GM18873 (cell line): ENCODE data around the gene MITF.

ENCODE experiments used
- ATAC-seq: cut with Tn5 transposase; IDR thresholded peaks from one replicate; pipeline ENCODE4 v1.9.1; 2021; ENCODE audit warnings: mild to moderate bottlenecking, moderate library complexity, moderate number of reproducible peaks; ENCODE audit not compliant: unreplicated experiment, low FRiP score

MITF gene

DNA sequence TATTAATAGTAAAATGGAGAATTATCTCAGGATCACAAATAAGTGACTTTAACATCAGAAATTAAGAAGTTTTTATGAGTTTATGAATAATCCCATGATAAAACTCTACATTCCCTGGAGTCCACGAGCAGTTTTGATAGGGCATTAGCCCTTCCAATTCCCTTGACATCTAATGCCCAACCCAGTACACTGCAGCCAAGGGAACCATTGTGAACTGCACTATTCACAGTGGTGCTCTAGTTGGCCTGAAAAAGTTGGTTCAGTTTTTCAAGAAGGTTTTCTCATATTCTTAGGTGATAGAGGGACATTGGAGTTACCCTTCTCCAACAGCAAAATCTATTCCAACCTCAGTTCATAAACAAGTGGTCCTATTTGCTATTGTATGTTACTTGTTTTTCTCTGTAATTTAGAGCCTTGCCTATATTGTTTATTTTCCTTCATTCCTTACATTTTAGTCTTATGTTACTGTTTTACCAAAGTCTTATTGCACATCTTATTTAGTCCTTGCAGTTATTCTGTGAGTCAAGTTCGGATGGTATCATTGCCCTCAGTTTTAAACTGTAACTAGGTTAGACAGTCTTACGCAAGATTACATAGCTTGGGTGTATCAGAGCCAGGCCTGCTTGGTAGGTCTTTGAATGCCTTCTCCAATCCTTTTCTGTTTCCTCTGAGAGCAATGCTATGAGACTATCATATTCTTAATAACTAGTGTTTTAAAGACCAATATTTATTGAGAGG, 202.3 kb downstream of the MITF start:
- no peak for ATAC-seq

DNA sequence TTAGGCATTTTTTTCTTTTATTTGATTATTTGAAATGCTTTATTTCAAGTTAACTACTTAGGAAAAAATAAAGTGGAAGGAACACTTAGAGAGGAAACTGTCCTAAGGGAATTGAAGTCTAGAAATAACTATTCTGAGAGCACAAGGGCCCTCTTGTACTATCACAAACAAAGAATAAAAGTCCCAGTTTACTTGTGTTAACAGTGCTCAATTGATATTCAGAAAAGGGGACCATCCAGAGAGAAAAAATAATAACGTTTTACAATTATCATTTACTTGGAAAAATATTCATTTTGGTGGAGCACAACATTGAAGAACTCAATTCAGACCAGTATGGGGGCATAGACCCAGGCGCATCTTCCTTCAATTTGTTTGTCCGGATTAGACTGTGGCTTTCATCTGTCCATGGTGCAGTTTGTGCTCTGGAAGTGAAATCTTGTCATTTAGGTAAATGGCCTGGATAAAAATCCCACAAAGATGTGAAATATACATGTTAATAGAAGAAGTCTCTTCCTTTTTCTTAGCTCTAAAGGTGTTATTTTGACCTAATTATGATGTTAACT, 205.7 kb downstream of the MITF start:
- no peak for ATAC-seq

DNA sequence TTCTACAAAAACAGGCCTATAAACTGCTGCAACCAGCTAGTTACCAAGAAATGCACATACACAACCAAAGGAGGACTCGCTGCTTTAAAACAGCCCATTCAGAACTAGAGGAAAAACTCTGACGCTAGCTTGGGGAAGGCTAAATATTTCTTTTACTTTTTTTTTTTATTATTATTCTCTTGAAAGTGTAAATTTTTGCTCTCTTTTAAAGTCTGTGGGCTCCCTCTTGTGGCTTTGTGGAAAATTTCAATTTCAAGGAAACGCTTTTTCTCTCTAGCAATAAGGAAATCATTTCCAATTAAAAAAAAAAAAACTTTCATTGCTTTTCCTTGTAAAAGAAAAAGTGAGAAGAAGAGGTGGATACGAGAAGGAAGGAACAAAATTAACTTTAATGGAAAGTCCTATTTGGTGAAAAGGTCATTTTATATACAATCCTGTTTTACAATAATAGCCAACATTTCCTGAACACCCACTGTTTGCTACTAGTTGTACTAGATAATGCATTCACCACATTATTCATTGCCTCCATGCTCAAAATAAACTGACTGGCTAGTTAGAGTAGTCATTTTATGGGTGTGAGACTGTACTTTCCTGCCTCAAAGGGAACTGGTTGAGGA, 209.1 kb downstream of the MITF start:
- no peak for ATAC-seq

DNA sequence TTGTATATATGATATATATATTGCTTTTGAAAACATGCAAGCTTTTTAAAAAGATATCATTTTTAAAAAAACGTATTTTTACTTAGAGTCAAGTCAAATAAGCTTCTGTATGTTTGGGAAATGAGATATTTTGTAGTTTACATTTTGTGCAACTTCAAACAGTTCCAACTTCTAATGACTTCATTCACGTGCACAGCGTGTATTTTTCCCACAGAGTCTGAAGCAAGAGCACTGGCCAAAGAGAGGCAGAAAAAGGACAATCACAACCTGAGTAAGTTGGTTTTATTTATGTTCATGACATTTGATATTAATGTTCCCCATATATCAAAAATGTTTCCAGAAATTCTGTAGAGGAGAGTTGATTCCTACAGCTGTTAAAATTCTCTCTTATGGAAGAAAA, 212.4 kb downstream of the MITF start:
- no peak for ATAC-seq

DNA sequence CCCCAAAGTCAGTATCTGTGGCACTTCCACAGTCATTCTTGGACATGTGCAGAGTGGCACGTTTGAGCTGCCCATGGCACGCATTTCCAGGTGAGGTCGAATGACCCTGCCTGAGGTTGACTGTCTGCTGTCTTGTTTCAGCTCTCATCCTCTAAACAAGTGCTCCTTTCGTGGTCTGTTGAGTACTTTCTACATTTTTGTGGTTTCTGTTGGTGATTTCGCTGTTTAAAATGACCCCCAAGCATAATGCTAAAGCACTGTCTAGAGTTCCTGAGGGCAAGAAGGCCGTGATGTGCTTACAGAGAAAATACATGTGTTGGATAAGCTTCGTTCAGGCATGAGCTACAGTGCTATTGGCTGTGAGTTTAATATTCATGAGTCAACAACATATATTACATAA, 220.3 kb downstream of the MITF start:
- ATAC-seq = no peak

DNA sequence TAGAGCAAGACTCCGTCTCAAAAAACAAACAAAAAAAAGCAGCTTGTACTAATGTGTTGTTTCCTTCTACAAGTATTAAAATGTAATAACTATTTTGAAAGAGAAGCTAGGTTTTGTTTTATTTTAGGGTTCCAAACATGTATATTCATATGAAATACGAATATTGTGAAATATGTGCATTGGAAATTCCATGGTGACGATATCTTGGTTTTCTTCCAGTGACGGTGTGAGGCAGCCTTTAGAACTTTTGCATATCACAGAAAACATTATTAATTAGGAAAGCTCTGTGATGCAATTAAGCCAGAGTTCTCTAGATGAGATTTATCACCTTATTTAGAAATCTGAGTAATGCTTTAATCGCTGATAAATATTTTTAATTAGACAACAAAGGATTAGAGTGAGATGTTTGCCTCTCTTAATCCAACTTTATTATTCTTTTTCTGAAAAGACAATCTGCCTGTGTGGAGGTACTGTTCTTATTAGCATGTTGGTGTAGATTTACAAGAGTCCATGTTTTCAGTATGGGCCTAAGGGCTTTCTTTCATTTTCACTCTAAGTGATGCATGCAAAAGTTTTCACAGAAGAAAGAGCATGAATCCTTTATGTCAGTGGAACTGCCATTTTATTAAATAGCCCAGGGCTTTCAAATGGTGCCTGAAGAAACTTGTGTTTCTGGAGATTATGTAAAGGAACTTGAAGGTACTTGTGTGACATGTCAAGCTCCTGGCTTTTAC, 222.6 kb downstream of the MITF start:
- no peak for ATAC-seq

DNA sequence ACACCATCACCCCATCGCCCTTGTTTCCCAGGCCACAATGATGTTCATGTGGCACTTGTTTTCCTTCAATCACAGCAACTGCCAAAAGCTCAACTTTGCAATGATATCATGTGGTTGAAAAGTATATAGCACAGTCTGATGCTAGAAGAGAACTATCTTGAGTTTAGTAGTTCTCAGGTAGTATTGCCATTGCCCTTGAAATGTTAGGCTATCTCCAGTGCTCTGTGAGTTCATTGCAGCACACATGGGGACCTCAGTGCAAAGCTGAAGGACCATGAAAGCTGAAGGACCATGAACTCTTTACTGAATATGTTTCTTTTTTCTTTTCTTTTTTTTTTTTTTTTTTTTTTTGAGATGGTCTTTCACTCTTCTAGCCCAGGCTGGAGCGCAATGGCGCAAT, 224.4 kb downstream of the MITF start:
- no peak for ATAC-seq

DNA sequence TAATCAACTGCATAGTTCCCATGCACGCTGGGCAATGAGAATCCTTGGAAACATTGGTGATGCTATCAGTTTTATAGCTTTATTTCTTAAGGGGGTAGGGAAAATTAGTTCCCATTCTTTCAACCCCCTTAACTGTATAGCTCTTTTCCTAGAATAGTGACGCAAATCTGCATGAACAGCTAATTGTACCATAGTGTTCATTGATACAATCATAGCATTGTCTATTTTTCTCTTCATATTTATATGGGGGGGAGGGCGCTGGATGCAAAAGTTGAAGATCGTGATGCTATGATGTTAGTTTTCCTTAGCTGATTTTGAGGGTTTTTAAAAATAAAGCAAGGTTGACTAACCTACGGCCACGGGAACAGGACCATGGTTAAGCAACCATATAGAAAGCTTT, 227.9 kb downstream of the MITF start:
- no peak for ATAC-seq

DNA sequence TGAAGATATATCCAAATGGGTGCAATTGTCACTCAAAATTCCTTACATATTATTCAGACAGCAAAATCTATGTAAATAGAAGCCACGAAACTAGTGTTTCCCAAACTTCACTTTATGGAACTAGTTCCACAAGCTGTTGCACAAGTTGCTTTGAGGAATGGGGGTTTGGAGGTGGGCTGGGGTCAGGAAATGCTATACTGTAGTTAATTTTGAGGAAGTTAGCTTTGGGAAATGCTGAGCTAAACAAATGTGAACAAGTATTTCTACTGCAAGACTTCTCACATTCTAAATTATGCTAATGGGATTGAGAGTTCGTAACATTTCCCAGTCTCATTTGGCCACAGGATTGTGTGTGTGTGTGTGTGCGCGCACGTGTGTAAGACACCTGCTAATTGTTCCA, 231.6 kb downstream of the MITF start:
- ATAC-seq = no peak

DNA sequence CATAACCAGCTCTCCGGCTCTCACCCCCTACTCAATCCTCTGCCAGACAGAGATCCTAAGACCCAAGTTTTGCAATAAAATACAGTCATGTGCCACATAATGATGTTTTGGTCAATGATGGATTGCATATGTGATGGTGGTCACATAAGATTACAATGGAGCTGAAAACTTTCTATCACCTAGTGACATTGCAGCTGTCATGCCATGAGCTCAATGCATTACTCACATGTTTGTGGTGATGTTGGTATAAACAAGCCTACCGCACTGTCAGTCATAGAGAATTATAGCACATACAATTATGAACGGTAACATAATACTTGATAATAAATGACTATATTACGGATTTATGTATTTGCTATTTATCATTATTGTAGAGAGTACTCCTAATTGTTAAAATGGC, 233.4 kb downstream of the MITF start:
- no peak for ATAC-seq

DNA sequence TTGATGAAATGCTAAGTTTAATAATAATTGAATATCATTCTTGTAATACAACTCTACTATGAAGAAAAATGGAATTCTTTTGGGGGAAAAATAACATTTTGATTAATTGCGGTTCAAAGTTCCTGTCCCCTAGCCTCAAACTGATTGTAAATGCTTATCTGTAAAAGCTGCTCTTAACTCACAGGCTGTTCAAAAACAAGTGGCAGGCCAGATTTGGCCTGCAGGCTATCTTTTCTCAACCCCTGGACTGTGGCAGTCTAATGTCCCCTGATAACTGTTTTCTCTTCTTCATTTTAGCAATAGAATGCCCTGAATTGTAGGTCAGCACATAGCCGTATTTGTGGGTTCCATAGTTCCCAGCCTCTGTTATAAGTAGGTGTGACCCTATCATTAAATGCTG, 236.8 kb downstream of the MITF start:
- ATAC-seq = no peak

DNA sequence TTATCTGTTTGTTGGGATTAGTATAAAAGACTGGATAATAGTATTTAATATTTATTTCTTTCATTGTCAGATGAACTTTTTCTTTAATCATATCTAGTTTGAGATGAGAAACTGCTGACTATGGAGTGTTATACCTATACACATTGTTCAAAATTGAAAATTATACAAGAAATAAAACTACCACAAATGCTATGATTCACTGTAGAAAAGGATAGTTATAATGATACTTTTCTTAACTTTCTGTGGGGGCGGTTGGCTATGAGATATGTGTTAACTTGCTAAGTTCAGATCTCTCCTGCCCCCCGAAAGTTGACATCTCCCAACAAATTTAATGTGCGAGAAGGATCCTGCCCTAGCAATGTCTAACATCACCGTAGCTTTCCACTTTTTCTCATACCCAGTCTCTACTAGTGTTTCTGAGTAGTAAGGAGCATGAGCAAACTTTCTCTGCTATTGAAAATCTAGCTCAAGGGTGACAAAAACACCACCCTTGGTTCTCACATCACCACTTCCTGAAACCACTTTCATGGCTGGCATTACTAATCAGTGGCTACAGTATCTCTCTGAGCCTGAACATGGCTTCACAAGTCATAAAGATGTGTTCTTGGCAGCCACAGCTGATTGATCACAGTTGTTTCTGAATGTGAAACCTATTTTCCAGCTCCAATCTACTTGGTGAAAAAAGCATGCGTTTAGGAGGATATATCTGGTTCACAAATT, 244.4 kb downstream of the MITF start:
- no peak for ATAC-seq

DNA sequence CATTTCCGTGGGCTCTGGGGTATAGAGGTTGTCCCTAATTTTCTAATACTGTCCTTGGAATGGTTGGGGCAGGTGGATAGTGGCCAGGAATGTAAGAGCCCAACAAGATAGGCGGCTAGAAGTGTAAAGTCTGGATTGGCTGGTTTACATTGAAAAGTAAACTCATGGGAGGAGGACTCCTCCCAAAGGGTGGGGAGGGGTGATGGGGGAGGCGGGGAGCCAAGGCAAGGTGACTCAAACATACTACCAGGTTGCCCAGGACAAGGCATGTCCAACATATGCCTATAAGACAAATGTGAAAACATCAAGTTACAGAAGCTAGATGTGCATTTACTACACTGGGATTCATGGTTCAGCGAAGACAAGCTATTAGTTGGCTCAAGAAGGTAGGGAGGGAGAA, 246.0 kb downstream of the MITF start:
- ATAC-seq = no peak

DNA sequence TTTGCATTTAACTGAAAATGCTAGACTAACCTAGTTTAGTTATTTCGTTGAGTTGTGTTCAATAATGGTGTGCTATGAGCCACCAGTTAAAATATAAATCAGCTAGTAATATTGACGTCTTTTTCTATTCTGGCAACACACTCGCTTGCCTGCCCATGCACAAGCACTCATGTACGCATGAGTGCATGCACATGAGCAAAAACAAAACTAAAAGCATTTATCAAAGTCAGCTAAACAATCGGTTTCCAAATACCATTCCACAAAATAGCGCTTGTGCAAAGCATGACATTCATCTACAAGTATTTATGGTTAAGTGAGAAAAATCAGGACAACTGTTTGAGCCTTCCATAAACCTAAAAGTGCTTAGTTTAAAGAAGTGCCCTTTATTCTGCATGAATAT, 247.2 kb downstream of the MITF start:
- ATAC-seq = no peak

DNA sequence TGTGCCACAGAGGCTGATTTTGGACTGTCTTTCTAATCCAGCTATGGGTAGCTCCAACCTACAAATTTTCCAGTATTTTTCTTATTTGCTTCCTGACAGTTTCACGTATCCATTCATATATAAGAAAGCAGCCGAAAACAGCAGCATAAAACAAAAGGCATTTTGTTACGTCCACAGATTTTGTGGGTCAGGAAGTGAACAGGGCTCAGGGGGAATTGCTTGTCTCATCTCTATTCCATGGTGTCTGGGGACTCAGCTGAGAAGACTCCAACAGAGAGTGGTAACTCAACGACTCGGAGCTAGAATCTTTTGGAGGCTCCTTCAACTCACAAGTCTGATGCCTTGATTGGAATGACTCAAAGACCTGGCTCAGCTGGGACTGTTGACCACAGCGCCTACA, 248.6 kb downstream of the MITF start:
- ATAC-seq = no peak

DNA sequence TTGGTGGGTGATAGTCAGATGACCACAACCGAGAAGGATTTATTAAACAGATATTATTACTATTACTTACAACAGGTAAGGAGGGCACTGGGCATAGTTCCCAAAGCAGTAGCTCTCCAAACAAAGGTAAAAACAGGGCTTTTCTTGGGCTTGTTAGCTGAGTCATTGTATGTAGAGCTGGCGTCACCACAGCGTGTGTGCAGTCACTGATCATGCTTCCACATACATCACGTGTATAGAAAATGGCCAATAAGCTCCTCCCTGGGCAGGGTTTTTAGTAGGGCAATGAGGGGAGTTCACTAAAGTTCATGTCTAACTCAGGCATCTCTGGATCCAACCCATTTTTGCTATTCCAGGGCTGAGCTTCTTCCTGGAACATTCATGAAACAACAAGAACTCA, 254.5 kb downstream of the MITF start:
- ATAC-seq = no peak

DNA sequence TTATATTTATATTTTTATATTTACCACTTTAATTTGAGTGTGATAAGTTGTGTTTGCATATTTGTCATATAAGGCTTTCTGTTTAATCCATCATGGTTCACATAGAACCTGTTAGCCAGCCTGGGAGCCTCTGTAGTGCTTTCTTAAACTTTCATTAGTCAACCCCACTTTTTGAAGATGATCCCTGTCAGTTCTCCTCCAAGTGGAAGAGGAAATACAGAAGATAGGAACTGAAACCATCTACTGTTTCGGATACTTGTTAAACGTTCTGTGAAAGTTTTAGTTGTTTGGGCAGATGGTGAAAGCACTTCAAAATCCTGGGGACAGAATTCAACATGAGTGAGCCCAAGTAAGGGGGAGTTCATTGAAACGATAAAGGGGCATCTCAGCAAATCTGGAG, 255.7 kb downstream of the MITF start:
- no peak for ATAC-seq

DNA sequence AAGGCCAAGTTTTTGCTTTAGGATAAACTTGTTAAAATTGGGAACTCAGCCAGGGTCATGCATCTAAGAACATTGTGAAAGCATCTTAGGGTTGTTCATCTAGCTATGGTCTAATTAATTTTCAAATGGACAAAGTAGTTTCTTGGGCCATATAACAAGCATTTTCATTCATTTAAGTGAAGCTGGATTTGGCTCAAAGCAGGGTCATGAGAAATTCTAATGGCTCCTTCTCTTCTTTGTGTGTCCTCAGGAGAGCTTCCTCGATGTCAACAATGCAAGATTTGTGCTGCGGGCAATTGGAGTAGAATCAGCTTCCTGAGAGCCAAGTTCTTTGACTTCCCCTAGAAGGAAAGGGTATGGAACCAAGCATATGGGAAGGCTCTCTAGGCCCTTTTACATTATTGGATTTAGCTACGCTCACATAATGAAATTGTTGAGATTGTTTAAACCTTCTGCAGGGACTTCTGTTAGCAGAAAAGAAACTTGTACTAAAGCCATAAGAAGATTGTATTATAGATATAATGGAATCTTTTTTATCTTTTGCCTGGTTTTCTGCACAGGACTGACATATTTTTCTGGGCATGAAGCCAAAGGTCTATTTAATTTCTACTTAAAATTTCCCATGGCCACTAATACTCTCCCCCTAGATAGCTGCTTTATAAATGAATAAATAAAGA, 258.5 kb downstream of the MITF start:
- ATAC-seq = no peak

DNA sequence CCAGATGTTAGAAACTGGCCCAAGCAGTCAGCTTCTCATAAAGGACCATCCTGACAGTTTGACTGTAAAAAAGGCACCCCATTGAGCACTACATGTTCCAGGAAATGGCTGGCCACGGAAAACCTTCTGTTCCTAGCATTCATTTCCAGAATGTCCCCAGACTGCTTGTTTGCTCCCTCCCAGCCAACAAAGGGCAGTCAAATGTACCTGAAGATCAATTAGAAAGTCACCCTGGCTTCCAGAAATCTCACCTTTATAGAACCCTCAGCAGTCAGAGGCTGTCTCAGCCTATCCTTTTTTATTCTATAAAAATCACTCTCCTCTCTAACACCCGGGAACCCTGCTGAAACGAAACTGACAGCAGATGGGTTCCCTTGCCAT, 259.5 kb downstream of the MITF start:
- ATAC-seq = no peak
